Fibroblast of lung (primary cell): ENCODE data around the gene ZNF775. TPM values are rescaled to one million over a fixed set of nuclear protein-coding genes. Genes with fewer than 3 reads are reported as not detected.

Experiments
- DNase-seq, 2 donors: peaks; one replicate each; pipeline versions ENCODE4 v3.0.0 to v3.0.0-alpha.2; 2010; ENCODE audit warnings: low read depth in 2 of 2
- H2AFZ ChIP-seq: 2 replicates; pipeline ENCODE4 v1.5.1; 2012; ENCODE audit warnings: low read length, control low read depth, inconsistent platforms
- H3K27ac ChIP-seq: 2 replicates; pipeline ENCODE4 v1.5.1; 2011; ENCODE audit warnings: low read length, control low read depth; ENCODE audit not compliant: insufficient read depth
- H3K27me3 ChIP-seq: 2 replicates; pipeline ENCODE4 v1.5.1; 2011; ENCODE audit warnings: mild to moderate bottlenecking, low read length; ENCODE audit not compliant: control insufficient read depth, insufficient read depth
- H3K36me3 ChIP-seq: 2 replicates; pipeline ENCODE4 v1.5.1; 2011; ENCODE audit warnings: low read length; ENCODE audit not compliant: control insufficient read depth, insufficient read depth
- H3K4me1 ChIP-seq: 2 replicates; pipeline ENCODE4 v1.5.1; 2011; ENCODE audit warnings: low read length; ENCODE audit not compliant: control insufficient read depth, insufficient read depth; ENCODE audit errors: extremely low read depth
- H3K4me2 ChIP-seq: 2 replicates; pipeline ENCODE4 v1.5.1; 2011; ENCODE audit warnings: low read length, control low read depth; ENCODE audit not compliant: insufficient read depth; ENCODE audit errors: extremely low read depth
- H3K4me3 ChIP-seq, 4 experiments: fragments of 200-600 bp in 1 of 4; sonication (generic) in 1 of 4; replicated peaks in 1 of 4; 2 replicates each; pipeline ENCODE4 v1.5.1; 2011 to 2016; ENCODE audit warnings: low read length in 4 of 4, low read depth in 3 of 4, mild to moderate bottlenecking in 3 of 4, control low read depth in 2 of 4, inconsistent platforms in 1 of 4, mixed read lengths in 1 of 4; ENCODE audit not compliant: insufficient read depth in 1 of 4; ENCODE audit errors: control extremely low read depth in 1 of 4
- H3K79me2 ChIP-seq: 2 replicates; pipeline ENCODE4 v1.5.1; 2012; ENCODE audit warnings: mild to moderate bottlenecking, low read length, inconsistent platforms; ENCODE audit not compliant: control insufficient read depth, insufficient read depth
- H3K9ac ChIP-seq: 2 replicates; pipeline ENCODE4 v1.5.1; 2011; ENCODE audit warnings: mild to moderate bottlenecking, low read length, control low read depth; ENCODE audit not compliant: insufficient read depth
- H3K9me3 ChIP-seq: 2 replicates; pipeline ENCODE4 v1.5.1; 2012; ENCODE audit warnings: low read depth, low read length; ENCODE audit not compliant: control insufficient read depth, insufficient read depth
- H4K20me1 ChIP-seq: 2 replicates; pipeline ENCODE4 v1.5.1; 2011; ENCODE audit warnings: low read length; ENCODE audit not compliant: control insufficient read depth, insufficient read depth; ENCODE audit errors: extremely low read depth
- CTCF ChIP-seq, 2 donors: IDR thresholded peaks in 1 of 2; conservative IDR thresholded peaks in 1 of 2; 1 replicate in 1 of 2; 2 replicates in 1 of 2; pipeline ENCODE4 v1.5.1; 2011 to 2012; ENCODE audit warnings: low read length in 2 of 2, control low read depth in 1 of 2, inconsistent platforms in 1 of 2, low read depth in 1 of 2, mild to moderate bottlenecking in 1 of 2
- EZH2 ChIP-seq: IDR thresholded peaks from 2 replicates; pipeline ENCODE4 v1.5.1; 2012; ENCODE audit warnings: low read length, control low read depth, mild to moderate bottlenecking; ENCODE audit errors: missing control alignments
- polyA plus RNA-seq, 2 donors: library from polyadenylated mRNA; depleted of rRNA in 1 of 2; stranded (reverse) in 1 of 2; unstranded in 1 of 2; fragments of >200 nt; gene quantifications; 2 replicates each; pipeline ENCODE4 v1.2.1, GENCODE V29; 2011 to 2012; ENCODE audit warnings: missing spikeins in 1 of 2
- total RNA-seq: library from RNA; depleted of rRNA; stranded (reverse); fragments of >200 nt; gene quantifications from 2 replicates; pipeline ENCODE4 v1.2.1, GENCODE V29; 2014

ZNF775 gene
- total and polyA plus RNA-seq, 2 donors (not counting 1 experiment from before 2014, with no cell fraction given): 1.2 to 9.6 TPM

GRCh38 chr7:150344299-150344698 lies 34.8 kb upstream of the ZNF775 start:
- no peak overlapping the region for H3K4me2 ChIP-seq
- H3K36me3 ChIP-seq: no peaks in the 10 kb centered on the region
- H3K9ac ChIP-seq: no peak overlapping the region

GRCh38 chr7:150345012-150345411 lies 34.1 kb upstream of the ZNF775 start:
- H3K79me2 ChIP-seq: no peaks in the 10 kb centered on the region
- no peaks in the 10 kb centered on the region for H4K20me1 ChIP-seq
- H3K9ac ChIP-seq: no peak overlapping the region
- H3K36me3 ChIP-seq: no peaks in the 10 kb centered on the region
- no peak overlapping the region for H3K4me3 ChIP-seq
- DNase-seq: no peak
- H3K27ac ChIP-seq: no peak overlapping the region
- no peaks in the 10 kb centered on the region for H3K9me3 ChIP-seq
- H3K4me1 ChIP-seq: peaks cover 3% of the 10 kb centered on the region
- no peak overlapping the region for H3K4me2 ChIP-seq
- peaks cover 28% of the 10 kb centered on the region for H3K27me3 ChIP-seq
- TF ChIP-seq EZH2 (no peak), CTCF (conservative IDR thresholded peaks at IDR 0.05 in 1 of 2, IDR thresholded peaks at IDR 0.05 in 1 of 2; ENCODE audit: low read depth in 1 of 2, low read length in 2 of 2) (no peak)
- no peak overlapping the region for H2AFZ ChIP-seq

More at GRCh38 chr7:150344299-150344698, 34.8 kb upstream of the ZNF775 start:
- Histone ChIP-seq H3K9me3 (no peaks in the 10 kb centered on the region), H4K20me1 (no peaks in the 10 kb centered on the region), H3K27me3 (peaks cover 33% of the 10 kb centered on the region), H2AFZ (no peak overlapping the region), H3K27ac (no peak overlapping the region), H3K4me1 (peaks cover 8% of the 10 kb centered on the region), H3K4me3 (no peak overlapping the region), H3K79me2 (no peaks in the 10 kb centered on the region)
- TF ChIP-seq CTCF (conservative IDR thresholded peaks at IDR 0.05 in 1 of 2, IDR thresholded peaks at IDR 0.05 in 1 of 2; ENCODE audit: low read depth in 1 of 2, low read length in 2 of 2): no peak
- no peak for TF ChIP-seq EZH2
- DNase-seq: no peak

- no peak overlapping the region for H3K9ac ChIP-seq
- DNase-seq: no peak
- no peaks in the 10 kb centered on the region for H4K20me1 ChIP-seq
- H3K27me3 ChIP-seq: peaks cover 16% of the 10 kb centered on the region
- no peak overlapping the region for H3K4me3 ChIP-seq
- no peaks in the 10 kb centered on the region for H3K36me3 ChIP-seq
- TF ChIP-seq EZH2 (no peak), CTCF (conservative IDR thresholded peaks at IDR 0.05 in 1 of 2, IDR thresholded peaks at IDR 0.05 in 1 of 2; ENCODE audit: low read depth in 1 of 2, low read length in 2 of 2) (no peak)
- H3K9me3 ChIP-seq: no peaks in the 10 kb centered on the region
- H3K27ac ChIP-seq: no peak overlapping the region
- H3K4me2 ChIP-seq: no peak overlapping the region
- no peaks in the 10 kb centered on the region for H3K79me2 ChIP-seq
- H3K4me1 ChIP-seq: no peaks in the 10 kb centered on the region
- H2AFZ ChIP-seq: no peak overlapping the region
Observed at GRCh38 chr7:150346922-150347321, 32.2 kb upstream of the ZNF775 start.
